Aorta (tissue), 5 donors: ENCODE data around the gene FRYL. TPM values are rescaled to one million over a fixed set of nuclear protein-coding genes. Genes with fewer than 3 reads are reported as not detected.

ENCODE experiments used
- ATAC-seq: fragments of 200-7000 bp; cut with Tn5 transposase; one replicate; pipeline ENCODE4 v1.9.1; 2022; ENCODE audit warnings: moderate library complexity; ENCODE audit not compliant: low FRiP score
- DNase-seq, 2 donors: peaks; one replicate each; pipeline ENCODE4 v3.0.0-alpha.2; 2020
- H3K27ac ChIP-seq, 2 donors: one replicate each; pipeline ENCODE4 v1.5.1; 2013; ENCODE audit warnings: low read length in 2 of 2, mild to moderate bottlenecking in 2 of 2, moderate library complexity in 2 of 2, control low read depth in 1 of 2, inconsistent platforms in 1 of 2, low read depth in 1 of 2
- H3K27me3 ChIP-seq, 2 donors: one replicate each; pipeline ENCODE4 v1.6.1; 2013; ENCODE audit warnings: control low read depth in 1 of 2, low read length in 1 of 2, mild to moderate bottlenecking in 1 of 2, moderate library complexity in 1 of 2; ENCODE audit not compliant: insufficient read depth in 2 of 2, control insufficient read depth in 1 of 2
- H3K36me3 ChIP-seq, 2 donors: one replicate each; pipeline ENCODE4 v1.6.1; 2013; ENCODE audit warnings: control low read depth in 1 of 2, low read length in 1 of 2, mild to moderate bottlenecking in 1 of 2; ENCODE audit not compliant: insufficient read depth in 2 of 2, control insufficient read depth in 1 of 2
- H3K4me1 ChIP-seq, 2 donors: one replicate each; pipeline ENCODE4 v1.6.1; 2013; ENCODE audit warnings: low read length in 2 of 2, control low read depth in 1 of 2, mild to moderate bottlenecking in 1 of 2, moderate library complexity in 1 of 2; ENCODE audit not compliant: insufficient read depth in 2 of 2, control insufficient read depth in 1 of 2
- H3K4me3 ChIP-seq, 2 donors: one replicate each; pipeline ENCODE4 v1.5.1; 2013; ENCODE audit warnings: low read length in 2 of 2, control low read depth in 1 of 2, mild to moderate bottlenecking in 1 of 2
- H3K9me3 ChIP-seq: one replicate; pipeline ENCODE4 v1.6.1; 2013; ENCODE audit warnings: mild to moderate bottlenecking, low read length; ENCODE audit not compliant: control insufficient read depth
- WGBS, 2 donors: extraction: QIAGEN DNeasy Blood & Tissue Kit; methylation state at CpG; one replicate each; pipeline ENCODE4 v1.1.7; 2013; 5-methylcytosine and 5-hydroxymethylcytosine counted together
- intact Hi-C, 2 donors: fragments of 100-400 bp; cut with DNase I; formaldehyde crosslinking; loops; one replicate each; pipeline versions ENCODE4 v1.14.2 to v1.15.0; 2022
- polyA plus RNA-seq, 2 donors: library from polyadenylated mRNA; stranded (reverse); fragments of 200-250 nt; gene quantifications; one replicate each; pipeline ENCODE4 v1.2.3, GENCODE V29; 2013
- total RNA-seq, 2 donors: library from RNA; stranded (reverse); fragmentation: NEBNext Ultra II Directional; extraction: Animal tissue kit (Norgen Biotek cat#: 25700); gene quantifications; one replicate each; pipeline ENCODE4 v1.2.1, GENCODE V29; 2021
- donor health status: healthy with polysubstance abuse.
- donor health status: Bipolar disorder and iron deficiency.
- donor health status: DM: no; HTN: no; CAD: no.
- donor health status: DM: no; HTN: no; CAD: no.
- donor health status: DM: yes; HTN: yes; CAD: no.

Gene FRYL
- total and polyA plus RNA-seq, 4 donors: 12.8 to 141 (median 85.7) TPM

GRCh38 chr4:48792348-48793006 lies 12.4 kb upstream of the FRYL start:
- DNase-seq (no peak), ATAC-seq (no peak)
- peak overlapping the region in 1 of 2 donors; percentile 28 for H3K27ac ChIP-seq
- intact Hi-C loops: no loop called here
- 52 to 56% methylated on average over 5 of the region's 5 CpGs for WGBS, 2 donors
- peaks cover 2 to 11% of the 10 kb centered on the region in 2 donors for H3K4me1 ChIP-seq
- H3K27me3 ChIP-seq: no peaks in the 10 kb centered on the region
- no peak overlapping the region for H3K4me3 ChIP-seq
- H3K9me3 ChIP-seq: no peaks in the 10 kb centered on the region
- H3K36me3 ChIP-seq: no peaks in the 10 kb centered on the region

DNA sequence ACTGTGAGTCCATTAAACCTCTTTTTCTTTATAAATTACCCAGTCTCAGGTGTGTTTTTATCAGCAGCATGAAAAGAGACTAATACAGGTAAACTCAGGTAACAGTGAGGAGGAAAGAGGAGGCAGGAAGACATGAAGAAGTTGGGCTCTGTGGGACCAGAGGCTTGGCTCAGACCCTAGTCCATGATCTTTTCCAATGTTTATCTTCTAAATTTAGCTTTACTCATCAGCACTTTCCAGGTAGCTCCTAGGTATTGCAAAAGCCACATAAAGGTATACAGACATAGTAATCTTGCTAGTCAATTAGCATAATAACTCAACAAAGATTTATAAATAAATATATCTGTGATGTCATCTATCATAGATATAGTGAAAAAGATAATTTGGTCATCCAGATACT lies 11.2 kb upstream of the FRYL start:
- ATAC-seq (no peak), DNase-seq (no peak)
- intact Hi-C loops: no loop called here
- Histone ChIP-seq H3K27ac (no peak overlapping the region), H3K4me3 (no peak overlapping the region), H3K36me3 (no peaks in the 10 kb centered on the region), H3K4me1 (peaks cover 2 to 11% of the 10 kb centered on the region in 2 donors), H3K9me3 (no peaks in the 10 kb centered on the region), H3K27me3 (no peaks in the 10 kb centered on the region)

DNA sequence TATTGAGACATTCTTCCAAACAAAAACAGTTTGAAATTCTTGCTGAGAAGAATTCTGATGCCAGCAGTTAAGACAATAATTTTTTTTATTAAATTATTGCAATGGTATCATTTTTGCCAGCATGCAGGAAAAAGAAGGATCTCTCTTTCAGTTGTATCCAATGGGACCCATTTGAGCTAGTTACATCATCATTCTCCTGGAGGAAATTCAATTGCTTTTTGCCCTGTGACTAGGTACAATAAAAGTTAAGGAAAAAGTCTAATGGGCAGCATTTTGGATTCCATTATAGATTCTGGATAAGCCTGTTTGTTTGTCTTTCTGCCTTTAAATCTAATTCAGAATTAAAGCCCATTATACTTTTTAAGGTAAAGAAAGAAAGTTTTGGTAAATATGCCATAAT lies 10.5 kb upstream of the FRYL start:
- intact Hi-C loops: no loop called here
- Histone ChIP-seq H3K9me3 (no peaks in the 10 kb centered on the region), H3K36me3 (no peaks in the 10 kb centered on the region), H3K27me3 (no peaks in the 10 kb centered on the region), H3K4me1 (peaks cover 2 to 11% of the 10 kb centered on the region in 2 donors), H3K4me3 (no peak overlapping the region), H3K27ac (no peak overlapping the region)
- no peak for DNase-seq
- ATAC-seq: no peak

- intact Hi-C loops: no loop called here
- H3K4me1 ChIP-seq: peaks cover 2 to 9% of the 10 kb centered on the region in 2 donors
- ATAC-seq: no peak
- H3K36me3 ChIP-seq: no peaks in the 10 kb centered on the region
- no peak for DNase-seq
- no peaks in the 10 kb centered on the region for H3K27me3 ChIP-seq
- H3K4me3 ChIP-seq: no peak overlapping the region
- no peak overlapping the region for H3K27ac ChIP-seq
- no peaks in the 10 kb centered on the region for H3K9me3 ChIP-seq
- 82 to 83% methylated on average over 1 of the region's 1 CpG for WGBS, 2 donors
These were observed 7.0 kb upstream of the FRYL start for GRCh38 chr4:48787056-48787455.

- H3K4me1 ChIP-seq: peaks cover 2 to 9% of the 10 kb centered on the region in 2 donors
- ATAC-seq: no peak
- no peak for DNase-seq
- no peaks in the 10 kb centered on the region for H3K27me3 ChIP-seq
- 76 to 79% methylated on average over 2 of the region's 2 CpGs for WGBS, 2 donors
- intact Hi-C loops: no loop called here
- H3K4me3 ChIP-seq: no peak overlapping the region
- no peak overlapping the region for H3K27ac ChIP-seq
- H3K36me3 ChIP-seq: no peaks in the 10 kb centered on the region
- no peaks in the 10 kb centered on the region for H3K9me3 ChIP-seq
These were observed 6.5 kb upstream of the FRYL start for GRCh38 chr4:48786549-48786948.

- H3K9me3 ChIP-seq: no peaks in the 10 kb centered on the region
- intact Hi-C loops: no loop called here
- no peaks in the 10 kb centered on the region for H3K27me3 ChIP-seq
- DNase-seq (no peak), ATAC-seq (no peak)
- no peak overlapping the region for H3K27ac ChIP-seq
- no peaks in the 10 kb centered on the region for H3K36me3 ChIP-seq
- H3K4me3 ChIP-seq: no peak overlapping the region
- H3K4me1 ChIP-seq: peaks cover 3 to 4% of the 10 kb centered on the region in 2 donors
These were observed 5.2 kb upstream of the FRYL start for GRCh38 chr4:48785302-48785701.

DNA sequence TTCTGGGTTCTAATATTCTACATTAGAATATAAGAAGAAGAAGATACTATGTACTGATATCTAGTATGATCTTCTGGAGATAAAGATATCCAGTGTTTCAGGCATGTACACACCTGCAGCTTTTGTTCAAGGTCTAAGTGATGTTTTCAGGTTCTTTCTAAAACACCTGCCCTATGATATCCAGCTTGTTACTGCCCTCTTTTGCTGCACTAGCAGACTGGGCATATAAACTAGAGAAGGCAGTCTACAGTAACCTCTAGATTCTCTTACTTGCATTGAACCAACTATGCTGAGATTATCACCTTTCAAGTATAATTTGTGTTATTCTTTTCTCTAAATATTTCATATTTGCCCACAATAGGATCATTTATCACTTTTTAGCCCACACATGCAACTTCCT lies 1.9 kb upstream of the FRYL start:
- no peak overlapping the region for H3K4me3 ChIP-seq
- H3K27ac ChIP-seq: no peak overlapping the region
- H3K9me3 ChIP-seq: no peaks in the 10 kb centered on the region
- intact Hi-C loops: loop anchor here in 1 of 2 donors (2.0 kb wide), 2 partner anchors 19 to 49 kb away; partner anchors contain the start of gene OCIAD1
- no peaks in the 10 kb centered on the region for H3K36me3 ChIP-seq
- ATAC-seq (no peak), DNase-seq (no peak)
- peaks cover 0 to 3% of the 10 kb centered on the region in 2 donors for H3K4me1 ChIP-seq
- no peaks in the 10 kb centered on the region for H3K27me3 ChIP-seq

DNA sequence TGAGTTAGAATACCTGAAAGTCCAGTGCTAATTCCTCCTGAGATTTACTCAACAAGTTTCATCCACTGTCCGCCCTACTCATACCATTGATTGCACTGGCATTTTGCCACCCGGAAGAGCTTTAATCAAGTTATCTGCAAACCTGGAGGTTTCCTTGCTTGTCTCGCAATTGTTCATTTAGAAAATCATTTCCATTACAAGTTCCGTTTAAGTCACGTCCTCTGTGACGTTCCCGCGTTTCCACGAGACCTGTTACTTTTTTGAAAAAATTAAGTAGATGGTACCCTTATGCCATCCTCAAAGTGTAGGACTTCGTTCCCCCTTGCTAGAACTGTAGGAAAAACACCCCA lies 761 bp upstream of the FRYL start:
- Histone ChIP-seq H3K36me3 (no peaks in the 10 kb centered on the region), H3K9me3 (no peaks in the 10 kb centered on the region), H3K4me1 (peaks cover 0 to 3% of the 10 kb centered on the region in 2 donors), H3K27ac (peak overlapping the region; percentile 58 to 83), H3K27me3 (no peaks in the 10 kb centered on the region), H3K4me3 (peak overlapping the region; percentile 61 to 75)
- ATAC-seq (no peak), DNase-seq (no peak)
- intact Hi-C loops: loop anchor here in 1 of 2 donors (2.0 kb wide), 2 partner anchors 20 to 50 kb away; partner anchors contain the start of gene OCIAD1
- 0% methylated on average over 10 of the region's 10 CpGs for WGBS, 2 donors
